MG63 (cell line): ENCODE data around the gene LARP1B. TPM values are rescaled to one million over a fixed set of nuclear protein-coding genes. Genes with fewer than 3 reads are reported as not detected.
"Not testable (repeated sequence)": the region's sequence is repeated elsewhere in the genome, so short reads cannot be mapped to it uniquely, and the experiment has no call there.

ENCODE experiments used
- DNase-seq: peaks from one replicate; pipeline ENCODE4 v3.0.0-alpha.2; 2020
- H3K27me3 ChIP-seq: fragments of 250-450 bp; sonication (Bioruptor Pico); 2 replicates; pipeline ENCODE4 v1.5.1; 2020; ENCODE audit warnings: mild to moderate bottlenecking, moderate library complexity
- H3K36me3 ChIP-seq: fragments of 250-450 bp; sonication (Bioruptor Pico); 2 replicates; pipeline ENCODE4 v1.5.1; 2020; ENCODE audit warnings: mild to moderate bottlenecking, moderate library complexity
- H3K4me3 ChIP-seq: fragments of 250-450 bp; sonication (Bioruptor Pico); 2 replicates; pipeline ENCODE4 v1.5.1; 2020; ENCODE audit warnings: mild to moderate bottlenecking, moderate library complexity
- H3K9me3 ChIP-seq: fragments of 250-450 bp; sonication (Bioruptor Pico); 2 replicates; pipeline ENCODE4 v1.5.1; 2020; ENCODE audit warnings: mild to moderate bottlenecking, moderate library complexity
- total RNA-seq: library from RNA; depleted of rRNA; stranded (reverse); fragments of >200 nt; shearing (Covaris generic); gene quantifications from 2 replicates; pipeline ENCODE4 v1.2.3, GENCODE V29; 2014; ENCODE audit warnings: low replicate concordance; rRNA removed

Gene LARP1B
- total RNA-seq, 1 experiment from 2014 or later = 13.5 TPM

- no peak overlapping the region for H3K4me3 ChIP-seq
- DNase-seq = no peak
- peaks cover 8% of the 10 kb centered on the region for H3K9me3 ChIP-seq
- no peaks in the 10 kb centered on the region for H3K27me3 ChIP-seq
- no peaks in the 10 kb centered on the region for H3K36me3 ChIP-seq
Observed at GRCh38 chr4:128241981-128242380, 180.9 kb downstream of the LARP1B start.

GRCh38 chr4:128242601-128243000, 181.5 kb downstream of the LARP1B start:
- Histone ChIP-seq H3K36me3 (no peaks in the 10 kb centered on the region), H3K9me3 (peaks cover 8% of the 10 kb centered on the region), H3K4me3 (no peak overlapping the region), H3K27me3 (no peaks in the 10 kb centered on the region)
- DNase-seq = no peak

DNA sequence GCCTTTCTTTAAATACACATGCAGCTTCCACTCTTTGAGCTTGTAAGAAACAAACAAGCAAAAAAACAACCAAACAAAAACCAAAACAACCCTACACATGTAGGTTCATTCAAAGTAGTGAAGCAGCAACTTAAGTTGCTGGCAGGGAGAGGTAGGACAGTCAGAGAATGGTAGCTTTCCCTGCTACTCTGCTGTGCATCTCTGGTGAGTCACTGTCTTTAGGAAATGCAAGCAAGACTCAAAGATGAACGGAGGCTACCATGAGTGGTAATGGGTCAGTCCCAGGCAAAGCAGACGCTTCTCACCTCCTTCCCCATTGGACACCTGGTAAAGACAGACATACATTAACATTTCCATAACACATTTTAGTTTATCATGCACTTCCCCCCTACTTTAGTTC, 183.3 kb downstream of the LARP1B start:
- no peak for DNase-seq
- Histone ChIP-seq H3K9me3 (peaks cover 10% of the 10 kb centered on the region), H3K27me3 (no peaks in the 10 kb centered on the region), H3K36me3 (no peaks in the 10 kb centered on the region), H3K4me3 (no peak overlapping the region)

GRCh38 chr4:128245391-128245790, 184.3 kb downstream of the LARP1B start:
- H3K4me3 ChIP-seq, H3K27me3 ChIP-seq, H3K36me3 ChIP-seq, DNase-seq: not testable (repeated sequence)
- H3K9me3 ChIP-seq = peaks cover 11% of the 10 kb centered on the region

GRCh38 chr4:128247906-128248305, 186.8 kb downstream of the LARP1B start:
- H3K27me3 ChIP-seq = no peaks in the 10 kb centered on the region
- no peak overlapping the region for H3K4me3 ChIP-seq
- DNase-seq = no peak
- H3K36me3 ChIP-seq = no peaks in the 10 kb centered on the region
- peaks cover 6% of the 10 kb centered on the region for H3K9me3 ChIP-seq

GRCh38 chr4:128249787-128250668, 188.9 kb downstream of the LARP1B start:
- no peaks in the 10 kb centered on the region for H3K27me3 ChIP-seq
- H3K36me3 ChIP-seq = no peaks in the 10 kb centered on the region
- H3K4me3 ChIP-seq = no peak overlapping the region
- peaks cover 6% of the 10 kb centered on the region for H3K9me3 ChIP-seq
- no peak for DNase-seq

GRCh38 chr4:128255906-128256305, 194.8 kb downstream of the LARP1B start:
- Histone ChIP-seq H3K27me3 (no peaks in the 10 kb centered on the region), H3K4me3 (no peak overlapping the region), H3K36me3 (no peaks in the 10 kb centered on the region), H3K9me3 (peaks cover 2% of the 10 kb centered on the region)
- no peak for DNase-seq

GRCh38 chr4:128256539-128256938, 195.4 kb downstream of the LARP1B start:
- Histone ChIP-seq H3K36me3 (no peaks in the 10 kb centered on the region), H3K27me3 (no peaks in the 10 kb centered on the region), H3K4me3 (no peak overlapping the region), H3K9me3 (no peaks in the 10 kb centered on the region)
- no peak for DNase-seq

DNA sequence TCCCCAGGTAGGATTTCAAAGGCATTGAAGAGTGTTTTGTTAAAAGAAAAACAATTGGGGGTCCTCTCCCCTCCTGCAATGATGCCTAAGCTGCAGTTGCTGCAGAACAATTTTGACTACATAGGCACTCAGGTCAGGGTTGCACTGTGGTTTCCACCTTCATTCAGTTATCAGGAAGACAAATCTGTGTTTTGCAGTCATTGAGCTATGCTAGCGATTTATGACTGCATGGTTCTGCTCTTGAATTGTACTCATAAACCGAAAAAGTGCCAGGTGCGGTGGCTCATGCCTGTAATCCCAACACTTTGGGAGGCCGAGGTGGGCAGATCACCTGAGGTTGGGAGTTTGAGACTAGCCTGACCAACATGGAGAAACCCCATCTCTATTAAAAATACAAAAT, 197.1 kb downstream of the LARP1B start:
- not testable (repeated sequence) for H3K9me3 ChIP-seq, H3K36me3 ChIP-seq, H3K27me3 ChIP-seq, H3K4me3 ChIP-seq, DNase-seq

GRCh38 chr4:128259889-128260288, 198.8 kb downstream of the LARP1B start:
- not testable (repeated sequence) for H3K4me3 ChIP-seq, DNase-seq

More at GRCh38 chr4:128259889-128260288, 198.8 kb downstream of the LARP1B start:
- H3K9me3 ChIP-seq, H3K36me3 ChIP-seq, H3K27me3 ChIP-seq: not testable (repeated sequence)

Other genes with a start within 250 kb of the LARP1B start
- gene PLK4, start 180.4 kb upstream of the LARP1B start, total RNA-seq = 7.3 and 9.1 TPM in 2 replicates
- gene MFSD8, start 96.1 kb upstream of the LARP1B start, total RNA-seq = 6.6 and 11.8 TPM in 2 replicates
- 2.9 and 3.6 TPM in 2 replicates for gene ABHD18, start 95.9 kb upstream of the LARP1B start, total RNA-seq
- gene PGRMC2, start 226.5 kb downstream of the LARP1B start, total RNA-seq = 40.0 and 104 TPM in 2 replicates